ENCODE results near the gene WDR18. TPM values are rescaled to one million over a fixed set of nuclear protein-coding genes. Genes with fewer than 3 reads are reported as not detected.
A peak's percentile ranks its signal among the peaks of the same experiment; 100 is the strongest.

Gene WDR18
- total RNA-seq, 1 experiment from 2014 or later: 47.5 TPM

- H3K4me3 ChIP-seq: no peak overlapping the region
- peak; percentile 48 to 74 for DNase-seq
- H3K36me3 ChIP-seq: peaks cover 19% of the 10 kb centered on the region
- no peak overlapping the region for H3K27ac ChIP-seq
- H3K9me3 ChIP-seq (replicated peaks): no peaks in the 10 kb centered on the region
- H3K27me3 ChIP-seq: 0 out of 2 replicates have a peak, but pooled peaks cover under 1% of the 10 kb centered on the region
- peaks cover 13% of the 10 kb centered on the region for H3K4me1 ChIP-seq
These were observed 7.2 kb downstream of the WDR18 start for GRCh38 chr19:991174-991931.

- H3K36me3 ChIP-seq: peaks cover 19% of the 10 kb centered on the region
- no peaks in the 10 kb centered on the region for H3K9me3 ChIP-seq (replicated peaks)
- peaks cover 8% of the 10 kb centered on the region; the same call in 1 of the 2 replicates for H3K27me3 ChIP-seq
- no peak overlapping the region for H3K27ac ChIP-seq
- H3K4me1 ChIP-seq: peaks cover 16% of the 10 kb centered on the region
- no peak for DNase-seq
- no peak overlapping the region for H3K4me3 ChIP-seq
These were observed 8.0 kb downstream of the WDR18 start for GRCh38 chr19:991932-992669.

DNA sequence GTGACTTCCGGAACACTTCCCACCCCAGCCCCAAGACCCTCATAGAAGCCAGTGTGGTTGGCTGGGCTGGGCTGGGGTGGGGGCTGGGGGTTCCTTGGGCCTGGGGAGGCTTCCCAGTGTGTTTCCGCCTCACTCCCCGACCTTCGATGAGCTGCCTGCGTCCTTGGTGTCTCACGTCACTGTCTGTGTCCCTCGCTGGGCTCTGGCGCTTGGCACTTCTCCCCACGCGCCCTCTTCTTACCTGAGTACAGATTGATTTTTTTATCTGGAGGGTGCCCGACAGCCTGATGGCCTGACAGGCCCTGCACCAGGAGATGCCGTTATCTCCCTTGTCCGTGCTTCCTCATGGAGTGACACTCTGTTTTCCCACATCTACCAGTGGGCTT, 8.5 kb downstream of the WDR18 start:
- no peak for DNase-seq
- Histone ChIP-seq H3K27ac (no peak overlapping the region), H3K36me3 (peaks cover 19% of the 10 kb centered on the region), H3K4me1 (peaks cover 16% of the 10 kb centered on the region), H3K9me3 (replicated peaks) (no peaks in the 10 kb centered on the region), H3K27me3 (peaks cover 14% of the 10 kb centered on the region), H3K4me3 (no peak overlapping the region)

DNA sequence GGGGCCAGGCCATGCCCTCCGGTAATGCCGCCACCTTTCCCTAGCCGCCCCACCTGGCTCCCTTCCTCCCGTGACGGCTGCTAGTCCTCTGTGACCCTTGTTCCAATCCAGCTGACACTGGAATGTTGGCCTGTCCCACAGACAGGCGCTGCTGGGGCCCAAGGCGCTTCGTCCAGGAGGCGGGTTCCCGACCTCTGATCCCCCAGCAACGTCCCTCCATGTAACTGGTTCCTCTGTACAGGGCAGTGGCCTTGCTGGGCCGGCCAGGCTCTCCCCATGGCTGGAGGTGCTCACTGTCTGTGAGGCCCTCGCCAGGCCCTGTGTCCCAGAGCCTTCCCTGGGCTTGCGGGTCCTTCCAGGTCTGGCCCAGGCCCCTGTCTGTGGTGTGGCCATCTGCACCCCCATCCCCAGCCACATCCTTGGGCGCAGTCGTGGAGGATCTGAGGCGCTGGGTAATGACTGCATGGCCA, 9.3 kb downstream of the WDR18 start:
- Histone ChIP-seq H3K4me1 (peaks cover 16% of the 10 kb centered on the region), H3K27me3 (peaks cover 21% of the 10 kb centered on the region), H3K9me3 (replicated peaks) (no peaks in the 10 kb centered on the region), H3K36me3 (peaks cover 19% of the 10 kb centered on the region), H3K4me3 (no peak overlapping the region), H3K27ac (no peak overlapping the region)
- DNase-seq: no peak

GRCh38 chr19:993831-994393, 9.8 kb downstream of the WDR18 start:
- Histone ChIP-seq H3K4me1 (peaks cover 16% of the 10 kb centered on the region), H3K9me3 (replicated peaks) (no peaks in the 10 kb centered on the region), H3K4me3 (no peak overlapping the region), H3K27ac (no peak overlapping the region), H3K27me3 (peaks cover 24% of the 10 kb centered on the region), H3K36me3 (peaks cover 19% of the 10 kb centered on the region)
- DNase-seq: no peak

DNA sequence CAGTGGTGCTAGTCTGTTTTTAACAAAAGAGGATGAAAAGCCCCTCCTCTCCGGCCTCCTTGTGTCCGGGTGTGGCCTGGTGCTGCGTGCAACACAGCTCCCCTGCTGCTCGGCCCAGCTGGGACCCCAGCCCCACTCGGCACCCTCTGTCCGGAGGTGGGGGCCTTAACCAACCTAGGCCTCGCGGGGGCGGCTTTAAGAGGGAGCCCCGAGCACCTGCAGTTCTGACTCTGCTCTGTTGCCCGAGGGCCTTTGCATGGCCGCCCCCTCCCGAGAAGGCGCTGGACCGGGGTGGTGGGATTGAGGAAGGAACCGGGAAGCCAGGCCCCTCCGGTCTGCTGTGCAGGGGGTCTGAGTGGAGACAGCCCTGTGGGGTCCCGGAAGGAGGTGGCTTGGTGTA, 10.4 kb downstream of the WDR18 start:
- peaks cover 16% of the 10 kb centered on the region for H3K4me1 ChIP-seq
- H3K36me3 ChIP-seq: peaks cover 19% of the 10 kb centered on the region
- H3K9me3 ChIP-seq (replicated peaks): no peaks in the 10 kb centered on the region
- peaks cover 30% of the 10 kb centered on the region for H3K27me3 ChIP-seq
- no peak for DNase-seq
- H3K4me3 ChIP-seq: no peak overlapping the region
- no peak overlapping the region for H3K27ac ChIP-seq

- peaks cover 36% of the 10 kb centered on the region for H3K27me3 ChIP-seq
- peaks cover 16% of the 10 kb centered on the region for H3K4me1 ChIP-seq
- H3K9me3 ChIP-seq (replicated peaks): no peaks in the 10 kb centered on the region
- H3K36me3 ChIP-seq: peaks cover 16% of the 10 kb centered on the region
- H3K4me3 ChIP-seq: no peak overlapping the region
- H3K27ac ChIP-seq: no peak overlapping the region
- peak in 1 of 2 experiments; percentile 33 for DNase-seq
These were observed 11.1 kb downstream of the WDR18 start for GRCh38 chr19:995051-995827.

GRCh38 chr19:996051-996838, 12.1 kb downstream of the WDR18 start:
- no peaks in the 10 kb centered on the region for H3K9me3 ChIP-seq (replicated peaks)
- DNase-seq: peak; percentile 55 to 62
- peaks cover 7% of the 10 kb centered on the region; the same call in 1 of the 2 replicates for H3K36me3 ChIP-seq
- peaks cover 39% of the 10 kb centered on the region for H3K27me3 ChIP-seq
- H3K27ac ChIP-seq: no peak overlapping the region
- no peak overlapping the region for H3K4me3 ChIP-seq
- H3K4me1 ChIP-seq: peaks cover 16% of the 10 kb centered on the region

GRCh38 chr19:998064-998463, 13.9 kb downstream of the WDR18 start:
- Histone ChIP-seq H3K27ac (no peak overlapping the region), H3K4me3 (no peak overlapping the region), H3K4me1 (peaks cover 16% of the 10 kb centered on the region), H3K36me3 (peaks cover 4% of the 10 kb centered on the region; the same call in 1 of the 2 replicates), H3K9me3 (replicated peaks) (no peaks in the 10 kb centered on the region), H3K27me3 (peaks cover 41% of the 10 kb centered on the region)
- no peak for DNase-seq

DNA sequence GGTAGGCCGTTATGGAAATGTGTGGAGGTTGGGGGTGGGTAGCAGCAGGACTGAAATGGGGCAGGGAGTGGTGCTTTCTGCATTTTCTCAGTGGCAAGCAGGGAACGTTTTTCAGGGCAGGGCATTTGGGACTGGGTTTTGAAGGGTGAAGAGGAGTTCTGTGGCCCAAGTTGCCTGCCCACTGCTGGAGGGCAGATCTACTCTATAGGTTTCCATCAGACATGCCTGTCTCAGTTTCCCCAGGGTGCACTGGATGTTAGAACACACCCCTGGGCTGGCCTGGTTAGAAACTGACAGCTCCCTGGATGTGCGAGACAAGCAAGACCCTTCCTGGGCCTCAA, 15.2 kb downstream of the WDR18 start:
- no peak overlapping the region for H3K27ac ChIP-seq
- H3K4me3 ChIP-seq: no peak overlapping the region
- no peaks in the 10 kb centered on the region for H3K9me3 ChIP-seq (replicated peaks)
- peaks cover 41% of the 10 kb centered on the region for H3K27me3 ChIP-seq
- no peak for DNase-seq
- H3K36me3 ChIP-seq: peaks cover 1% of the 10 kb centered on the region; the same call in 1 of the 2 replicates
- H3K4me1 ChIP-seq: peaks cover 16% of the 10 kb centered on the region

GRCh38 chr19:1000095-1000494, 15.9 kb downstream of the WDR18 start, which contains the start of gene GRIN3B:
Gene GRIN3B, plus strand, starts transcription at chr19:1000419. Its CDS starts 19 bp downstream, at chr19:1000438.
- DNase-seq: peak; percentile 65 to 67
- no peak within 1 kb of the TSS for H3K27ac ChIP-seq
- H3K27me3 ChIP-seq: peaks cover 41% of the 10 kb centered on the region
- H3K9me3 ChIP-seq (replicated peaks): no peaks in the 10 kb centered on the region
- peaks cover 14% of the 10 kb centered on the region for H3K4me1 ChIP-seq
- no peaks in the 10 kb centered on the region for H3K36me3 ChIP-seq
- H3K4me3 ChIP-seq: no peak within 1 kb of the TSS

DNA sequence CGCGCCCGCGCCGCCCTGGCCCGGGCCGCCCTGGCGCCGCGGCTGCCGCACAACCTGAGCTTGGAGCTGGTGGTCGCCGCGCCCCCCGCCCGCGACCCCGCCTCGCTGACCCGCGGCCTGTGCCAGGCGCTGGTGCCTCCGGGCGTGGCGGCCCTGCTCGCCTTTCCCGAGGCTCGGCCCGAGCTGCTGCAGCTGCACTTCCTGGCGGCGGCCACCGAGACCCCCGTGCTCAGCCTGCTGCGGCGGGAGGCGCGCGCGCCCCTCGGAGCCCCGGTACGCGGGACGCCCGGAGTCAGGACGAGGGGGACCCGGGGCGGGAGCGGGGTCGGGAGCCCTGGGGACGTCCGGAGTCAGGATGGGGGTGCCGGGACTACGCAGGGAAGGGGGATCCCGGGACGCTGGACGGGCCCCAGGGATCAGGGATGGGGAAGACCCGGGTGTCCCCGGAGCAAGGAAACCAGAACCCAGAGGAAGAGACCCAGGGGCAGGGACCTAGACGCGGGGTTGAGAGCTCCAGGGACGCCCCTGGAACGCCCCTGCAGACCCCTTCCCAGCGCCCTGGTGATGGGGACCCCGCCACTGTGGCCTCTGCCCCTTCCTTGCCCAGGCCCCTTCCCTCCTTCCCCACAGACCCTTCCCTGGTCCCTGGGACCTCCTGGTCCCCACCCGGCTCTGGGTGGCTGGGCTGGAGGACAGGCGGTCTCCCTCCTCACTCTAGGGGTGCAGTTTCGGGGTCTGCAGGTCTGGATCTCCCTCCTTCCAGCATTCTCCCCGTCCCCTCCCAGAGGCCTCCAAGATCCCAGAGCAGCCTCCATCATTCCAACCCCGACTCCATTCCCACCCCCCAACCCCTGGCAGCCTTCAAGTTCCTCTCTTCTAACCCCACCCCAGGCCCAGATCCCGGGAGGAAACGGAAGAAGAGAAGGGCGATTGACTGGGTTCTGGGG, 16.7 kb downstream of the WDR18 start:
- H3K36me3 ChIP-seq: no peaks in the 10 kb centered on the region
- no peak overlapping the region for H3K27ac ChIP-seq
- H3K4me3 ChIP-seq: no peak overlapping the region
- H3K9me3 ChIP-seq (replicated peaks): no peaks in the 10 kb centered on the region
- H3K27me3 ChIP-seq: peaks cover 41% of the 10 kb centered on the region
- DNase-seq: no peak
- peaks cover 7% of the 10 kb centered on the region for H3K4me1 ChIP-seq

Data from SJCRH30 (cell line).